CD4-positive, alpha-beta memory T cell (primary cell): ENCODE data around the gene FAP. TPM values are rescaled to one million over a fixed set of nuclear protein-coding genes. Genes with fewer than 3 reads are reported as not detected.

Experiments
- CTCF ChIA-PET: fragments of 350-600 bp; sonication (Branson Sonifier 250); formaldehyde crosslinking; loops from one replicate; lab custom pipeline; 2021; ENCODE audit warnings: inconsistent platforms; ENCODE audit not compliant: partially characterized antibody; lab: Charles Lee
- POLR2A ChIA-PET: fragments of 350-600 bp; sonication (Branson Sonifier 250); formaldehyde crosslinking; loops from one replicate; lab custom pipeline; 2021; ENCODE audit not compliant: partially characterized antibody; lab: Charles Lee
- DNase-seq, 5 donors: peaks; one replicate each; pipeline versions ENCODE4 v3.0.0 to v3.0.0-alpha.2; 2020 to 2022; ENCODE audit warnings: mixed read lengths in 1 of 5
- H3K27ac ChIP-seq: one replicate; pipeline ENCODE4 v1.7.0; 2013; ENCODE audit warnings: low read depth, low read length
- H3K27me3 ChIP-seq: 2 replicates; pipeline ENCODE4 v1.7.0; 2013; ENCODE audit warnings: mild to moderate bottlenecking, low read length, moderate library complexity; ENCODE audit not compliant: insufficient read depth
- H3K36me3 ChIP-seq: 2 replicates; pipeline ENCODE4 v1.7.0; 2013; ENCODE audit warnings: mild to moderate bottlenecking, low read length, moderate library complexity; ENCODE audit not compliant: insufficient read depth
- H3K4me1 ChIP-seq: 2 replicates; pipeline ENCODE4 v1.7.0; 2013; ENCODE audit warnings: mild to moderate bottlenecking, low read length, moderate library complexity; ENCODE audit not compliant: insufficient read depth
- H3K4me3 ChIP-seq, 2 donors: one replicate each; pipeline ENCODE4 v1.7.0; 2013; ENCODE audit warnings: low read length in 2 of 2, mild to moderate bottlenecking in 1 of 2
- H3K9me3 ChIP-seq, 2 donors: one replicate each; pipeline ENCODE4 v1.7.0; 2013; ENCODE audit warnings: low read length in 2 of 2, control low read depth in 1 of 2; ENCODE audit not compliant: control insufficient read depth in 1 of 2
- H3K27ac Mint-ChIP-seq, 7 donors: one replicate each; pipeline ENCODE4 v1.8.0; 2020 to 2021; ENCODE audit warnings: mixed read lengths in 7 of 7, mild to moderate bottlenecking in 6 of 7, inconsistent platforms in 3 of 7, moderate library complexity in 3 of 7
- H3K27me3 Mint-ChIP-seq, 2 donors: one replicate each; pipeline ENCODE4 v1.8.0; 2020 to 2021; ENCODE audit warnings: mixed read lengths in 2 of 2
- H3K36me3 Mint-ChIP-seq, 2 donors: one replicate each; pipeline ENCODE4 v1.8.0; 2020 to 2021; ENCODE audit warnings: mixed read lengths in 2 of 2, inconsistent platforms in 1 of 2, mild to moderate bottlenecking in 1 of 2
- H3K4me1 Mint-ChIP-seq, 4 donors: one replicate each; pipeline ENCODE4 v1.8.0; 2020 to 2021; ENCODE audit warnings: mixed read lengths in 4 of 4, mild to moderate bottlenecking in 1 of 4
- H3K4me3 Mint-ChIP-seq, 8 donors: one replicate each; pipeline ENCODE4 v1.8.0; 2020 to 2021; ENCODE audit warnings: mixed read lengths in 8 of 8, mild to moderate bottlenecking in 7 of 8, moderate library complexity in 6 of 8, inconsistent platforms in 3 of 8
- H3K9me3 Mint-ChIP-seq, 8 donors: one replicate each; pipeline ENCODE4 v1.8.0; 2020 to 2021; ENCODE audit warnings: mixed read lengths in 8 of 8, mild to moderate bottlenecking in 5 of 8, inconsistent platforms in 3 of 8, moderate library complexity in 1 of 8
- intact Hi-C: fragments of 100-400 bp; cut with micrococcal nuclease; formaldehyde crosslinking; loops from one replicate; pipeline ENCODE4 v1.15.1; 2023
- polyA plus RNA-seq, 2 donors: library from polyadenylated mRNA; unstranded; fragments of 300-500 nt; fragmentation: Illumina TruSeq; gene quantifications; one replicate each; pipeline ENCODE4 v1.2.3, GENCODE V29; 2021
- total RNA-seq, 2 experiments: library from RNA; stranded (reverse); gene quantifications; one replicate each; pipeline ENCODE4 v1.2.3, GENCODE V29; 2021

The FAP gene
- total and polyA plus RNA-seq, 4 experiments from 2014 or later, result not detected

- no peaks in the 10 kb centered on the region for H3K36me3 ChIP-seq
- H3K27ac ChIP-seq, result no peak overlapping the region
- no peaks in the 10 kb centered on the region for H3K9me3 ChIP-seq
- Mint-ChIP-seq H3K4me3 (no peak overlapping the region), H3K27ac (no peak overlapping the region), H3K4me1 (peaks cover 0 to 2% (median 0%) of the 10 kb centered on the region in 4 donors), H3K9me3 (no peaks in the 10 kb centered on the region), H3K36me3 (peaks cover 0 to 4% of the 10 kb centered on the region in 2 donors), H3K27me3 (peaks cover 20 to 23% of the 10 kb centered on the region in 2 donors)
- no peak for DNase-seq
- H3K4me1 ChIP-seq, result no peaks in the 10 kb centered on the region
- intact Hi-C loops, result no loop called here
- ChIA-PET POLR2A (no interaction called here), CTCF (no interaction called here)
- no peak overlapping the region for H3K4me3 ChIP-seq
- H3K27me3 ChIP-seq, result no peaks in the 10 kb centered on the region
These were observed 65.9 kb downstream of the FAP start for GRCh38 chr2:162177301-162177700.

GRCh38 chr2:162175714-162176113, 67.5 kb downstream of the FAP start:
- H3K4me1 Mint-ChIP-seq, result peaks cover 0 to 2% (median 0%) of the 10 kb centered on the region in 4 donors
- Histone ChIP-seq H3K36me3 (no peaks in the 10 kb centered on the region), H3K27me3 (no peaks in the 10 kb centered on the region), H3K9me3 (no peaks in the 10 kb centered on the region), H3K4me1 (no peaks in the 10 kb centered on the region), H3K27ac (no peak overlapping the region), H3K4me3 (no peak overlapping the region)
- H3K27ac Mint-ChIP-seq, result no peak overlapping the region
- H3K4me3 Mint-ChIP-seq, result no peak overlapping the region
- POLR2A ChIA-PET, result no interaction called here
- intact Hi-C loops, result no loop called here
- peaks cover 17 to 19% of the 10 kb centered on the region in 2 donors for H3K27me3 Mint-ChIP-seq
- CTCF ChIA-PET, result no interaction called here
- DNase-seq, result no peak
- H3K36me3 Mint-ChIP-seq, result peaks cover 0 to 3% of the 10 kb centered on the region in 2 donors
- H3K9me3 Mint-ChIP-seq, result no peaks in the 10 kb centered on the region

GRCh38 chr2:162174746-162175145, 68.5 kb downstream of the FAP start:
- Mint-ChIP-seq H3K27ac (no peak overlapping the region), H3K4me1 (peaks cover 0 to 2% (median 0%) of the 10 kb centered on the region in 4 donors), H3K27me3 (peaks cover 13 to 17% of the 10 kb centered on the region in 2 donors), H3K36me3 (no peaks in the 10 kb centered on the region), H3K4me3 (no peak overlapping the region), H3K9me3 (no peaks in the 10 kb centered on the region)
- DNase-seq, result no peak
- no peak overlapping the region for H3K27ac ChIP-seq
- H3K36me3 ChIP-seq, result no peaks in the 10 kb centered on the region
- ChIA-PET CTCF (no interaction called here), POLR2A (no interaction called here)
- intact Hi-C loops, result no loop called here
- H3K4me1 ChIP-seq, result no peaks in the 10 kb centered on the region
- H3K27me3 ChIP-seq, result no peaks in the 10 kb centered on the region
- no peaks in the 10 kb centered on the region for H3K9me3 ChIP-seq
- no peak overlapping the region for H3K4me3 ChIP-seq

GRCh38 chr2:162172802-162173370, 70.4 kb downstream of the FAP start:
- Histone ChIP-seq H3K36me3 (no peaks in the 10 kb centered on the region), H3K4me3 (no peak overlapping the region), H3K4me1 (no peaks in the 10 kb centered on the region), H3K27ac (no peak overlapping the region), H3K27me3 (no peaks in the 10 kb centered on the region), H3K9me3 (no peaks in the 10 kb centered on the region)
- intact Hi-C loops, result no loop called here
- Mint-ChIP-seq H3K27me3 (peaks cover 11 to 12% of the 10 kb centered on the region in 2 donors), H3K36me3 (no peaks in the 10 kb centered on the region), H3K27ac (no peak overlapping the region), H3K4me3 (no peak overlapping the region), H3K4me1 (peaks cover 0 to 2% (median 0%) of the 10 kb centered on the region in 4 donors), H3K9me3 (no peaks in the 10 kb centered on the region)
- ChIA-PET POLR2A (no interaction called here), CTCF (interaction anchor here (2.3 to 2.4 kb wide), 2 partner anchors 14 to 20 kb away, joined by 7 to 15 read pairs; partner anchors contain the start of gene GCG)
- DNase-seq, result no peak

GRCh38 chr2:162166745-162167144, 76.5 kb downstream of the FAP start:
- no peak for DNase-seq
- intact Hi-C loops, result no loop called here
- CTCF ChIA-PET, result interaction anchor here (1.3 kb wide), 1 partner anchor 13 kb away, joined by 4 read pairs; no protein-coding TSS in a partner anchor
- H3K9me3 Mint-ChIP-seq, result no peaks in the 10 kb centered on the region
- no peak overlapping the region for H3K4me3 Mint-ChIP-seq
- Histone ChIP-seq H3K27ac (no peak overlapping the region), H3K36me3 (no peaks in the 10 kb centered on the region), H3K4me3 (no peak overlapping the region), H3K27me3 (no peaks in the 10 kb centered on the region), H3K4me1 (no peaks in the 10 kb centered on the region), H3K9me3 (no peaks in the 10 kb centered on the region)
- POLR2A ChIA-PET, result no interaction called here
- peaks cover 7 to 16% of the 10 kb centered on the region in 2 donors for H3K27me3 Mint-ChIP-seq
- H3K36me3 Mint-ChIP-seq, result no peaks in the 10 kb centered on the region
- H3K27ac Mint-ChIP-seq, result no peak overlapping the region
- no peaks in the 10 kb centered on the region for H3K4me1 Mint-ChIP-seq

GRCh38 chr2:162166174-162166573, 77.1 kb downstream of the FAP start:
- Mint-ChIP-seq H3K4me3 (no peak overlapping the region), H3K27me3 (peaks cover 7 to 16% of the 10 kb centered on the region in 2 donors)
- CTCF ChIA-PET, result interaction anchor here (1.3 kb wide), 1 partner anchor 13 kb away, joined by 4 read pairs; no protein-coding TSS in a partner anchor

GRCh38 chr2:162164802-162165201, 78.4 kb downstream of the FAP start:
- H3K36me3 Mint-ChIP-seq, result no peaks in the 10 kb centered on the region
- H3K4me1 ChIP-seq, result no peaks in the 10 kb centered on the region
- no peaks in the 10 kb centered on the region for H3K4me1 Mint-ChIP-seq
- POLR2A ChIA-PET, result no interaction called here
- CTCF ChIA-PET, result no interaction called here
- no peaks in the 10 kb centered on the region for H3K9me3 ChIP-seq
- H3K4me3 ChIP-seq, result no peak overlapping the region
- H3K27me3 Mint-ChIP-seq, result peaks cover 9 to 18% of the 10 kb centered on the region in 2 donors
- H3K27ac Mint-ChIP-seq, result no peak overlapping the region
- no peaks in the 10 kb centered on the region for H3K36me3 ChIP-seq
- H3K27ac ChIP-seq, result no peak overlapping the region
- no peaks in the 10 kb centered on the region for H3K9me3 Mint-ChIP-seq
- H3K27me3 ChIP-seq, result no peaks in the 10 kb centered on the region
- no peak overlapping the region for H3K4me3 Mint-ChIP-seq
- no peak for DNase-seq
- intact Hi-C loops, result no loop called here

More at GRCh38 chr2:162166174-162166573, 77.1 kb downstream of the FAP start:
- POLR2A ChIA-PET, result no interaction called here
- Histone ChIP-seq H3K27me3 (no peaks in the 10 kb centered on the region), H3K27ac (no peak overlapping the region), H3K4me3 (no peak overlapping the region), H3K4me1 (no peaks in the 10 kb centered on the region), H3K9me3 (no peaks in the 10 kb centered on the region), H3K36me3 (no peaks in the 10 kb centered on the region)
- no peak for DNase-seq
- intact Hi-C loops, result no loop called here
- H3K27ac Mint-ChIP-seq, result no peak overlapping the region
- H3K36me3 Mint-ChIP-seq, result no peaks in the 10 kb centered on the region
- no peaks in the 10 kb centered on the region for H3K4me1 Mint-ChIP-seq
- H3K9me3 Mint-ChIP-seq, result no peaks in the 10 kb centered on the region
